ENCODE results near the gene WNT3.
"Not testable (repeated sequence)": the region's sequence is repeated elsewhere in the genome, so short reads cannot be mapped to it uniquely, and the experiment has no call there.

The WNT3 gene

DNA sequence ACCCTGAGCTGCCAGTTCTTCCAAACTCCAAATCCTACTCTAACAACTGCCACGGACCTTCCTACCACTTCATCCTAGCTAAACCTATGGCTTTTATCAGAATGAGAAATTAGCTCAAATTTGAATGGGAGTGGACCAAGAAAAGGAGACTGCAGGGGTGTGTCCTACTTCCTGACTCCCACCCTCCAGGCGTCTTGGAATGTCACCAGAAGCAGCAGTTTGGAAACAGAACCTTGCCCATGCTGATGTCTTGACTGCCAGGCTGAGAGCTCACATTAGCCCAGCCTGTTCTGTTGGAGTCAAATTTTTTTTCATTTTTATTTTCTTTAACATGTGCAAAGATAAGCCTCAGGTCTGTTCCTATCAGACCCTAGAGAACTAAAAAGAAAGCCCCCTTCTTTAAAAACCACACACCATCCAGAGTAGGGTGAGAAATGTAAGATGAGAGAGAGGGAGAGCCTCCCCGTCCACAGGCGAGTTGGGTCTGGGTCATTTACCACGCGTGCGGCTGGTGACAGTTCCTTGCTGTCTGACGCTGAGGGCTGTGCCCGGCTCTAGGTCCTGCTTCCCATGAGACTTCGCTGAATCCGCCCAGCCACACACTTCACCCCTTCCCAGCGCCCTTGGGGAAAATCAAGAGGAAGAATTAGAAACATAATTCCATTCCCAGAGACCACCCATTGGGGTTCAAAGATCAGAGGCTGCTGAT is 54.3 kb downstream of the WNT3 start:
- DNase-seq, result no peak

- DNase-seq, result no peak
Measured at GRCh38 chr17:46763416-46763815, 55.1 kb downstream of the WNT3 start.

- no peak for DNase-seq
Measured at GRCh38 chr17:46759141-46759540, 59.4 kb downstream of the WNT3 start.

DNA sequence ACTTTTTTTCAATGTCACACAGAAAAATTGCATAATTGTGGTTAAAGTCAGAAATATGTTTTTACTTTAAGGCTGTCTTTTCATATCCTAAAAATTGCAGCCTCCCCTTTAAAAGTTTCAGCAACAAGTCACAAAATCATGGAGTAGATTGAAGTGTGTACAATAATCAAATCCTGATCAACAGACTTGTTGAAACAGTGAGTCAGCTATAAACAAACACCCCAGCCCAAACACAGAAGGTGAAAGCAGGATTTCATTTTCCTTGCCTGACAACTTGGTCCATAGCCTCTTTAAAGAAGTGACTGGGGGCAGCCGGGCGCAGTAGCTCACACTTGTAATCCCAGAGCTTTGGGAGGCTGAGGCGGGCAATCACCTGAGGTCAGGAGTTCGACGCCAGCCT is 59.9 kb downstream of the WNT3 start:
- no peak for DNase-seq

- DNase-seq, result not testable (repeated sequence)
Measured at GRCh38 chr17:46757588-46757987, 60.9 kb downstream of the WNT3 start.

DNA sequence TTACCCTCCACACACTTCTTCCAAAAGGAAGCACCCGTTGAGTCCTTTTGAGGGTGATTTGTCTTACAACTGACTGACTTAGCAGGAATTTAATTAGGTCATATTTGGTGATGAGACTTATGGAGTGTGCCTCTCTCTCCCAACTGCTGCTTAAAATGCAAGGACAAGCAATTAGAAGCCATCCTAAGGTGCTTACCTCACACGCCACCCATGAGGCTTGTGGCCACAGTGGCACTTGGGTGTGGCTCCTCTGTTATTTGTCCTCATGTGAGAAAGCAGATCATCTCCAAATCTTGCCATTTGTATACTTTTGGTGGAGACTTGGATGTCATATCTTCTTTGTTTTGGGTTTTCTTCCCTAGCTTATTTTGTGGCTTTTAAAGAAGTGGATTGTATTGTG is 61.6 kb downstream of the WNT3 start:
- DNase-seq, result no peak

GRCh38 chr17:46756081-46756735 is 62.3 kb downstream of the WNT3 start:
- no peak for DNase-seq

GRCh38 chr17:46753776-46754175 is 64.7 kb downstream of the WNT3 start:
- DNase-seq, result no peak

DNA sequence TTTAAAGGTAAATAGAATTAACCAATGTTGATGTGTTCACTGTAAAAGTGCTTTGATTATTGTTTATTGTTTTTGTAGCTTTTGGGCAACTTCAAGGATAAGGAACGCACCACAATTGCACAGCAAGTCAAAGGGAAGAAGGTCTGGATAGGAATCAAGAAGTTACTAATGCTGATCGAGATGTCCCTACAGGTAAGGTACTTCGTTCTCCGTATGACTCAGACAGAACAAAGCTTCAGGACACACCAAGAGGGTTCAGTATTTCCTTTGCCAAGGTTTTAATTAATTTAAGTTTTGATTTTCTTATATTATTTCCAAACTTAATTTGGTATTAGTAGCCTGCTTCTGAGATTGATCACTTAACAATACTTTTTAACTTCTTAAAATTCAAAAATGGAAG is 67.1 kb downstream of the WNT3 start:
- DNase-seq, result no peak

- DNase-seq, result no peak
Measured at GRCh38 chr17:46745376-46745775, 73.1 kb downstream of the WNT3 start.

- no peak for DNase-seq
Measured at GRCh38 chr17:46744441-46744840, 74.1 kb downstream of the WNT3 start.

DNA sequence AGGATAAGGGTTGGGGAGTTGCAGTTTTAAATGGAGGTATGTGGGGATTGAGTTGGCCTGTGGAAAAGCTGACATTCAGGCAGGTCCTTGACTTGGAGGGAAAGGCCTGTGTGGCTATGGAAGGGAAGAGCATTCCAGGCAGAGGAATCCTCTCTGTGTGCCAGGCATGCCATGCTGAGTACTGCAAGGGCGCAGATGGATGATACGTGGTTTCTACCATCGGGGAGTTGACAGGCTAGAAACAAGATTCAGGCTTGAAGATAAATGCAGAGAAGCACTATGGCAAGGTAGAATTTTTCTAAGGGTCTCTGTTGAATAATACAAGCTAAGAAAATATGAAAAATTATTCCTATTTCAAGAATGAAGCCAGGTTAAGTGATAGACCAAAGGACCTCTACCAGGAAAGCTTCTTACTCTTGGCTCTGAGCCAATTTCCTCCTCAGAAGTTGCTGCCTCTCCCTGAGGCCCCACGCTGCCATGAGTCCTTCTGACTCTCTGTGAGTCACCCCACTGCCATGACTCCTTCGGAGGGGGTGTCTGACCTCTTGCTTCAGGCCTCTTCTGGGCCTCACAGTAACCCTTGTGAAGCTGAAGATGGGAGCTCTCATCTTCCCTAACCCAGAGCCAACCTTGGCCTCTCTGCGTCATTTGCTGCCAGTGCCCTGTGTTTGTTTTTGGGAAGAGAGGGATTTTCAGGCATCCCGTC is 75.8 kb downstream of the WNT3 start:
- peak; percentile 58 for DNase-seq

- DNase-seq, result no peak
Measured at GRCh38 chr17:46741122-46741730, 77.3 kb downstream of the WNT3 start.

DNA sequence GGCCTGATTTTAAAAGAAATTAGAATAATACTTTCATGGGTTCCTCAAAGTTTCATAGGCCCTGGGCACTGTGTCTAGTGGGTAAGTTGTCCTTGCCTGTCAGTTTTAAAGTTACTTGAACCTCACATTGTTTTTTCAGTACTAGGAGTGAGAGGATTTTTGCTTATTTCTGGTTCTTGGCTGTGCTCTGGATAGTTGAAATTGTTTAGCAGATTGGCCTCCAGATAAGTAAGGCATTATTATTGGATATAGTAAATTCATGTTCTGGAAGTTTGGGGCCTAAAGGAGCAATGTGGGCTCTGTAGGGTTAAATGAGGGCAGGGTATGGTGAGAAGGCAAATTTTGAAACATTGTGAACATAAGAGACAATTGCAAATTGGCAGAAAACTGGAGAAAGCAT is 78.5 kb downstream of the WNT3 start:
- no peak for DNase-seq

DNA sequence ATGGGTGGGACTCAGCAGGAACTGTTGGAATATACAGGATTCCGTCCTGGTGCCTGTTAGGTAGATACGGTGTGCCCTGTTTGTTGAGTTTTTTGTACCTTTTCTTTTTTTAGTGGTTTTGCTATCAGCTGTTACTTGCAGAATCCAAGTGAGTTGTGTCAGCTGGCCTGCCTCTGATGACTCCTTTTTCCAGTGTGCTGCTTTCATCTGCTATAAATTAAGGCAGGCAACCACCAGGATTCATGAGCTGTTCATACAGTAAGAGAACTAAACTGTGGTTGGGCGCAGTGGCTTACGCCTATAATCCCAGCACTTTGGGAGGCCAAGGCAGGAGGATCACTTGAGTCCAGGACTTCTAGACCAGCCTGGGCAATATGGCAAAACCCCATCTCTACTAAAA is 79.9 kb downstream of the WNT3 start:
- no peak for DNase-seq

DNA sequence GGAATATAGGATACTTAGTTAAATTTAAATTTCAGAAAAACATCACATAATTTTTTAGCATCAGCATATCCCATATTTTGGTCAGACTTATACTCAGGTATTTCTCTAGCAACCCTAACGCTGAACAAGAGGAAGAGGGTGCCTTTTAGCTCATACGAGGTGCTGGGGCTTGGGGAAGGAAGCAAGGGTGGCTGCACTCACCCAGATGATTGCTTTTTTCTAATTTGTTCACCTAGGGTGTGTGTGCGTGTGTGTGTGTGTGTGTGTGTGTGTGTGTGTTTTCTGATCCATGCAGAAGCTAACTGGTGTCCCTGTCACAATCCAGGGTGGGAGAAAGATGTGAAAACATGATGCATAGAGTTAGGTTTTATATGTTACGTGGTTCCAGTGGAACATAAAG is 81.2 kb downstream of the WNT3 start:
- DNase-seq, result no peak

DNA sequence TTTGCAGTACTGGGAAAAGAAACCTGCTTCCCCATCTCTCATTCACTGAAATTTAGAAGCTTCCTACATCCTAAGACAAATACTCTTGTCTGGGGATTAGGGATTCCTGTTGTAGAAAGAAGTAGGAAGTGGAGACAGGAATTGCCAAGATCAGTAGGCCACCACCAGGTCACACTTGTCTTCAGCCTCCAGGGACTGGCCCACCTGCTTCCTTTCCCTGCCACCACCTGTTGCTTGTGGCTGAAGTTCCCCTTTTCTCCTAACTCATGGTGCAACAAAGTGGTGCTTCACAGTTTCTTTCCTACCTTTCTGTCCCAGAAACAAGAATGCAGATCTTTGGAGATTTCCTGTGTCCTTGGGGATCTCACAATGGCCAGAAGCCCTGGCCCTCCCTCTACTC is 82.4 kb downstream of the WNT3 start:
- no peak for DNase-seq

- DNase-seq, result no peak
Measured at GRCh38 chr17:46733837-46734475, 84.5 kb downstream of the WNT3 start.

DNA sequence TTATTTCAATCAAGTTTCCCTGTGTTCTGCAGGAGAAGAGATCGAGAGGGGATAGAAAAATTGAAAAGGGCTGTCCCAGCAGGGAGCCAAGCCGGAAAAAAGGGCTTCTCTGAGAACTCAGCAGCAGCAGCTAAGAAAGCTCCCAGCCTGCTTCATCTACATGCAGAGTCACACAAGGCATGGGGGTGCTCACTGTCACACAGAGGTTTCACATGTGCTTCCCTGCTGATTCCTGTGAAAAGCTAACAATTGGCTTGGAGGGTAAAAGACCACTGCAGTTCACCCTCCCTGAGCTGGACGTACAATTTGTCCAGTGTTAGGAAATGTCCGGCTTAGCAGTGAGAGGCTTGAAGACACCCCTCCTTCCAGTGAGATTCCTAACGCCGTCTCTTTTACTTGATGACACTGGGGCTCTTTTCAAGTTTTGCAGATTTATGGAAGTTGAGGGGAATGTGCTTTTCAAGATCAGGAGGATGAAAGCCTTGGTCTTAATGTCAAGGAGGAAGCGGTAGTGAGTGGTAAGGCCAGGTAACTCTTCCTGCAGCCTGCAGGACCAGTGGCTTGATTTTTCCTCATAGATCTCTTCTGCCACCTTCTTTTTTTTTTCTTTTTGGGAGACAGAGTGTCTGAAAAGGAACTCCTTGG is 85.6 kb downstream of the WNT3 start:
- no peak for DNase-seq

DNA sequence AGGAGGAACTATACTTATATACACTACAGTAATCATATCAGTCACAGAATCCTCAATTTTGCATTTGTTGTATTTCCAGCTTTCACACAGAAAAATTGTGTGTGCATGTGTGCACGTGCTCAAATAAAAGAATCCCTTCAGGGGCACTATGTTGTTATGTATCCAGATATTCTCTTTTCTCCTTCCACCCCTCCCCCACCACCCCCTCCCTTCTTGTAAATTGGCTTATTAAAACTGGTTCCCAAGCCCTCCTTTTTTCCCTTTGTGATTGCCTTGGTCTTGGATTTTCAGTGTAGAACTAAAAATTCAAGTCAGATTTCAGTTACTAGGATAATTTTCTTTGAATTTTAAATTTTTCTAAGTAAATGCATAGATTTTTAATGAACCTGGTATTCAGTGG is 86.3 kb downstream of the WNT3 start:
- no peak for DNase-seq

DNA sequence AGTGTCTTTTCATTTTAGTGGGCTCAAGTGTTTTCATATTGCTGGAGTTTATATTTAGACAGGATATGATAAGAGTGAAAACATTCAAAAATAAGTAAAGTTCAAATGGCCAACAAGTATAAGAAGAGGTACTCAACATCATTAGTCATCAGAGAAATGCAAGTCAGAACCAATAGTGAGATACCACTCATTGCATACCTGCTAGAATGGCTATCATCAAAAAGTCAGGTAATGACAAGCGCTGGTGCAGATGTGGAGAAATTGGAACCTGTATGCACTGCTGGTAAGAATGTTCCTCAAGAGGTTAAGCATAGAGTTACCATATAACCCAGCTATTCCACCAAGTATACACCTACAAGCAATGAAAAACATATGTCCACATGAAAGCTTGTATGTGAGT is 87.8 kb downstream of the WNT3 start:
- DNase-seq, result no peak

GRCh38 chr17:46730026-46730425 is 88.5 kb downstream of the WNT3 start:
- no peak for DNase-seq
